HG02840 (cell line): ENCODE data around the gene ST13.
"Not testable (repeated sequence)": the region's sequence is repeated elsewhere in the genome, so short reads cannot be mapped to it uniquely, and the experiment has no call there.

Source experiments
- ATAC-seq: cut with Tn5 transposase; IDR thresholded peaks from one replicate; pipeline ENCODE4 v1.9.1; 2021; ENCODE audit warnings: mild to moderate bottlenecking, moderate library complexity, moderate number of reproducible peaks; ENCODE audit not compliant: unreplicated experiment, low FRiP score

ST13 gene

GRCh38 chr22:40856513-40857308 lies at the start of gene ST13, which contains the start of gene XPNPEP3:
ST13 (minus strand) TSS chr22:40856639; CDS start chr22:40856540, 99 bp downstream.
XPNPEP3 (plus strand) TSS chr22:40857148; CDS start chr22:40857182, 34 bp downstream.
- peak; percentile 86 for ATAC-seq

- no peak for ATAC-seq
Measured at GRCh38 chr22:40904101-40904500, 47.7 kb upstream of the ST13 start.

- no peak for ATAC-seq
Measured at GRCh38 chr22:40898850-40899357, 42.5 kb upstream of the ST13 start.

- no peak for ATAC-seq
Measured at GRCh38 chr22:40894417-40894816, 38.0 kb upstream of the ST13 start.

- no peak for ATAC-seq
Measured at GRCh38 chr22:40890881-40891280, 34.4 kb upstream of the ST13 start.

- ATAC-seq = no peak
Measured at GRCh38 chr22:40889116-40889515, 32.7 kb upstream of the ST13 start.

- no peak for ATAC-seq
Measured at GRCh38 chr22:40878922-40879321, 22.5 kb upstream of the ST13 start.

- no peak for ATAC-seq
Measured at GRCh38 chr22:40877488-40877887, 21.0 kb upstream of the ST13 start.

GRCh38 chr22:40876907-40877306 lies 20.5 kb upstream of the ST13 start:
- no peak for ATAC-seq

GRCh38 chr22:40875111-40875510 lies 18.7 kb upstream of the ST13 start:
- no peak for ATAC-seq

- no peak for ATAC-seq
Measured at GRCh38 chr22:40874016-40874415, 17.6 kb upstream of the ST13 start.

GRCh38 chr22:40868379-40868778 lies 11.9 kb upstream of the ST13 start:
- ATAC-seq = not testable (repeated sequence)

GRCh38 chr22:40867109-40867508 lies 10.7 kb upstream of the ST13 start:
- ATAC-seq = no peak

GRCh38 chr22:40862537-40862936 lies 6.1 kb upstream of the ST13 start:
- no peak for ATAC-seq

GRCh38 chr22:40862013-40862412 lies 5.6 kb upstream of the ST13 start, which contains the start of gene DNAJB7:
DNAJB7 (minus strand) TSS chr22:40862113; CDS start chr22:40861994, 119 bp downstream.
- ATAC-seq = no peak

- ATAC-seq = no peak
Measured at GRCh38 chr22:40857309-40857855, 943 bp upstream of the ST13 start.

GRCh38 chr22:40855979-40856512 lies 393 bp downstream of the ST13 start:
- ATAC-seq = peak; percentile 16

GRCh38 chr22:40855071-40855978 lies 1.1 kb downstream of the ST13 start:
- ATAC-seq = no peak

- no peak for ATAC-seq
Measured at GRCh38 chr22:40853961-40854360, 2.5 kb downstream of the ST13 start.

GRCh38 chr22:40853333-40853732 lies 3.1 kb downstream of the ST13 start:
- no peak for ATAC-seq
